ENCODE results near the gene MCTP1. TPM values are rescaled to one million over a fixed set of nuclear protein-coding genes. Genes with fewer than 3 reads are reported as not detected.

Gene MCTP1
- polyA plus RNA-seq, 3 donors: 34.4 to 72.9 (median 55.5) TPM

DNA sequence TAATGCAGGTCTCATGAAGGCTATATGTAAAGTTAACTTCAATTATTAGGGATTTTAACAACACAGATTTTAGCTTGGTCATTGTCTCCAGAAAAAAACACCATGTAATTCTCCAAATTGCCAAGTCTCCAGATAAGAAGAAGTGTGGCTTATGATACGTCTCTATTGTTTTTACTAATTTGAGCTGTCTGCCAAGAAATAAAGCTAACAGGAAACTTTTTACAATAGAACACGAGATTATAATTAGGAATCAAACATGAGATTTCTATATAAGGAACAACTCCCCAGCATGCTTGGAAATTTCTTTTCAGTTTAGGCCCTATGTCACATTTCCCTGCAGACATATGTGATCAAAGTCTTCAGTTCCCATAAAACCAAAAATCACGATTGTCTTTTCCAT lies 142.7 kb downstream of the MCTP1 start:
- no peak overlapping the region for H3K4me3 Mint-ChIP-seq
- H3K27ac Mint-ChIP-seq: no peak overlapping the region
- intact Hi-C loops (cut with micrococcal nuclease): no loop called here
- Histone ChIP-seq H2AFZ (ENCODE audit: insufficient read depth, low read depth, low read length, poor library complexity, severe bottlenecking) (no peak overlapping the region), H3K9me3 (replicated peaks in 1 of 2; ENCODE audit: control insufficient read depth in 1 of 2, insufficient read depth in 1 of 2, low read length in 2 of 2) (no peaks in the 10 kb centered on the region), H3K36me3 (replicated peaks in 1 of 2; ENCODE audit: control insufficient read depth in 1 of 2, insufficient read depth in 2 of 2, low read length in 2 of 2) (no peaks in the 10 kb centered on the region), H3K9ac (ENCODE audit: insufficient read depth, low read length, poor library complexity, severe bottlenecking) (no peak overlapping the region), H3K79me2 (ENCODE audit: insufficient read depth, low read length) (no peaks in the 10 kb centered on the region), H4K20me1 (ENCODE audit: insufficient read depth, low read length) (no peaks in the 10 kb centered on the region), H3K4me2 (replicated peaks; ENCODE audit: extremely low read depth, low read length, poor library complexity, severe bottlenecking) (no peak overlapping the region), H3K27ac (ENCODE audit: low read depth in 1 of 2, low read length in 2 of 2) (no peak overlapping the region), H3K4me3 (replicated peaks in 1 of 3; ENCODE audit: low read depth in 2 of 3, low read length in 3 of 3) (no peak overlapping the region), H3K4me1 (ENCODE audit: control insufficient read depth in 1 of 2, insufficient read depth in 2 of 2, low read length in 2 of 2) (no peaks in the 10 kb centered on the region), H3K27me3 (ENCODE audit: control insufficient read depth in 2 of 2, insufficient read depth in 2 of 2, low read length in 2 of 2) (no peaks in the 10 kb centered on the region)
- H3K27me3 Mint-ChIP-seq (ENCODE audit: low read depth in 3 of 3): no peaks in the 10 kb centered on the region
- peaks cover 2 to 7% (median 6%) of the 10 kb centered on the region in 7 donors for H3K9me3 Mint-ChIP-seq
- TF ChIP-seq, protein P1, sequence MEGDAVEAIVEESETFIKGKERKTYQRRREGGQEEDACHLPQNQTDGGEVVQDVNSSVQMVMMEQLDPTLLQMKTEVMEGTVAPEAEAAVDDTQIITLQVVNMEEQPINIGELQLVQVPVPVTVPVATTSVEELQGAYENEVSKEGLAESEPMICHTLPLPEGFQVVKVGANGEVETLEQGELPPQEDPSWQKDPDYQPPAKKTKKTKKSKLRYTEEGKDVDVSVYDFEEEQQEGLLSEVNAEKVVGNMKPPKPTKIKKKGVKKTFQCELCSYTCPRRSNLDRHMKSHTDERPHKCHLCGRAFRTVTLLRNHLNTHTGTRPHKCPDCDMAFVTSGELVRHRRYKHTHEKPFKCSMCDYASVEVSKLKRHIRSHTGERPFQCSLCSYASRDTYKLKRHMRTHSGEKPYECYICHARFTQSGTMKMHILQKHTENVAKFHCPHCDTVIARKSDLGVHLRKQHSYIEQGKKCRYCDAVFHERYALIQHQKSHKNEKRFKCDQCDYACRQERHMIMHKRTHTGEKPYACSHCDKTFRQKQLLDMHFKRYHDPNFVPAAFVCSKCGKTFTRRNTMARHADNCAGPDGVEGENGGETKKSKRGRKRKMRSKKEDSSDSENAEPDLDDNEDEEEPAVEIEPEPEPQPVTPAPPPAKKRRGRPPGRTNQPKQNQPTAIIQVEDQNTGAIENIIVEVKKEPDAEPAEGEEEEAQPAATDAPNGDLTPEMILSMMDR (IDR thresholded peaks at IDR 0.05): no peak
- no peak for DNase-seq
- no peaks in the 10 kb centered on the region for H3K36me3 Mint-ChIP-seq
- no CpG with 5 or more reads among the region's 3 CpGs for WGBS (ENCODE audit: insufficient coverage)
- H3K4me1 Mint-ChIP-seq: no peaks in the 10 kb centered on the region

DNA sequence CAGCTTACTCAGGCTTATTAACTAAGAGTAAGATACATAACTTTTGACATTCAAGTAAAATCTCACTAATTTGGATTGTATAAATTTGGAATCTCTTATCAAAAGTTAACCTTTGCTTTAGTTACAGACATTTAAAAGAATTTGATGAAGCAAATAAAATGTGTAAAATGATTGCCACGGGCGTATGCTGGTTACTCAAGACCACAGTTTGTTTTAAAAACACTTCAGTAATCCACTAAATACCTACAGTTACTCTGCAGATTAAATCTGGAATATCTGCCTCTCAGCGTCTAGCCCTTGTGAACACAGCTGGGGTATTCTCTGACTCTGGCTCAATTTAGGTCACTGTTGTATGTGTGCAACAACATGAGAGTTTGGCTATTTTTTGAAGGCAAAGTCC lies 143.8 kb downstream of the MCTP1 start:
- H3K4me1 Mint-ChIP-seq: no peaks in the 10 kb centered on the region
- Histone ChIP-seq H3K4me3 (replicated peaks in 1 of 3; ENCODE audit: low read depth in 2 of 3, low read length in 3 of 3) (no peak overlapping the region), H3K79me2 (ENCODE audit: insufficient read depth, low read length) (no peaks in the 10 kb centered on the region), H4K20me1 (ENCODE audit: insufficient read depth, low read length) (no peaks in the 10 kb centered on the region), H3K9me3 (replicated peaks in 1 of 2; ENCODE audit: control insufficient read depth in 1 of 2, insufficient read depth in 1 of 2, low read length in 2 of 2) (no peaks in the 10 kb centered on the region), H2AFZ (ENCODE audit: insufficient read depth, low read depth, low read length, poor library complexity, severe bottlenecking) (no peak overlapping the region), H3K27ac (ENCODE audit: low read depth in 1 of 2, low read length in 2 of 2) (no peak overlapping the region), H3K4me2 (replicated peaks; ENCODE audit: extremely low read depth, low read length, poor library complexity, severe bottlenecking) (no peak overlapping the region), H3K4me1 (ENCODE audit: control insufficient read depth in 1 of 2, insufficient read depth in 2 of 2, low read length in 2 of 2) (no peaks in the 10 kb centered on the region), H3K36me3 (replicated peaks in 1 of 2; ENCODE audit: control insufficient read depth in 1 of 2, insufficient read depth in 2 of 2, low read length in 2 of 2) (no peaks in the 10 kb centered on the region), H3K27me3 (ENCODE audit: control insufficient read depth in 2 of 2, insufficient read depth in 2 of 2, low read length in 2 of 2) (no peaks in the 10 kb centered on the region), H3K9ac (ENCODE audit: insufficient read depth, low read length, poor library complexity, severe bottlenecking) (no peak overlapping the region)
- TF ChIP-seq, protein P1 (IDR thresholded peaks at IDR 0.05): no peak
- no CpG with 5 or more reads among the region's 3 CpGs for WGBS (ENCODE audit: insufficient coverage)
- H3K36me3 Mint-ChIP-seq: no peaks in the 10 kb centered on the region
- H3K4me3 Mint-ChIP-seq: no peak overlapping the region
- H3K27me3 Mint-ChIP-seq (ENCODE audit: low read depth in 3 of 3): no peaks in the 10 kb centered on the region
- H3K27ac Mint-ChIP-seq: no peak overlapping the region
- DNase-seq: no peak
- peaks cover 0 to 8% (median 1%) of the 10 kb centered on the region in 7 donors for H3K9me3 Mint-ChIP-seq
- intact Hi-C loops (cut with micrococcal nuclease): no loop called here
